ENCODE results near the gene MUC5AC.
"Not testable (repeated sequence)": the region's sequence is repeated elsewhere in the genome, so short reads cannot be mapped to it uniquely, and the experiment has no call there.

The MUC5AC gene, protein sequence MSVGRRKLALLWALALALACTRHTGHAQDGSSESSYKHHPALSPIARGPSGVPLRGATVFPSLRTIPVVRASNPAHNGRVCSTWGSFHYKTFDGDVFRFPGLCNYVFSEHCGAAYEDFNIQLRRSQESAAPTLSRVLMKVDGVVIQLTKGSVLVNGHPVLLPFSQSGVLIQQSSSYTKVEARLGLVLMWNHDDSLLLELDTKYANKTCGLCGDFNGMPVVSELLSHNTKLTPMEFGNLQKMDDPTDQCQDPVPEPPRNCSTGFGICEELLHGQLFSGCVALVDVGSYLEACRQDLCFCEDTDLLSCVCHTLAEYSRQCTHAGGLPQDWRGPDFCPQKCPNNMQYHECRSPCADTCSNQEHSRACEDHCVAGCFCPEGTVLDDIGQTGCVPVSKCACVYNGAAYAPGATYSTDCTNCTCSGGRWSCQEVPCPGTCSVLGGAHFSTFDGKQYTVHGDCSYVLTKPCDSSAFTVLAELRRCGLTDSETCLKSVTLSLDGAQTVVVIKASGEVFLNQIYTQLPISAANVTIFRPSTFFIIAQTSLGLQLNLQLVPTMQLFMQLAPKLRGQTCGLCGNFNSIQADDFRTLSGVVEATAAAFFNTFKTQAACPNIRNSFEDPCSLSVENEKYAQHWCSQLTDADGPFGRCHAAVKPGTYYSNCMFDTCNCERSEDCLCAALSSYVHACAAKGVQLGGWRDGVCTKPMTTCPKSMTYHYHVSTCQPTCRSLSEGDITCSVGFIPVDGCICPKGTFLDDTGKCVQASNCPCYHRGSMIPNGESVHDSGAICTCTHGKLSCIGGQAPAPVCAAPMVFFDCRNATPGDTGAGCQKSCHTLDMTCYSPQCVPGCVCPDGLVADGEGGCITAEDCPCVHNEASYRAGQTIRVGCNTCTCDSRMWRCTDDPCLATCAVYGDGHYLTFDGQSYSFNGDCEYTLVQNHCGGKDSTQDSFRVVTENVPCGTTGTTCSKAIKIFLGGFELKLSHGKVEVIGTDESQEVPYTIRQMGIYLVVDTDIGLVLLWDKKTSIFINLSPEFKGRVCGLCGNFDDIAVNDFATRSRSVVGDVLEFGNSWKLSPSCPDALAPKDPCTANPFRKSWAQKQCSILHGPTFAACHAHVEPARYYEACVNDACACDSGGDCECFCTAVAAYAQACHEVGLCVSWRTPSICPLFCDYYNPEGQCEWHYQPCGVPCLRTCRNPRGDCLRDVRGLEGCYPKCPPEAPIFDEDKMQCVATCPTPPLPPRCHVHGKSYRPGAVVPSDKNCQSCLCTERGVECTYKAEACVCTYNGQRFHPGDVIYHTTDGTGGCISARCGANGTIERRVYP (N-terminal part only)

DNA sequence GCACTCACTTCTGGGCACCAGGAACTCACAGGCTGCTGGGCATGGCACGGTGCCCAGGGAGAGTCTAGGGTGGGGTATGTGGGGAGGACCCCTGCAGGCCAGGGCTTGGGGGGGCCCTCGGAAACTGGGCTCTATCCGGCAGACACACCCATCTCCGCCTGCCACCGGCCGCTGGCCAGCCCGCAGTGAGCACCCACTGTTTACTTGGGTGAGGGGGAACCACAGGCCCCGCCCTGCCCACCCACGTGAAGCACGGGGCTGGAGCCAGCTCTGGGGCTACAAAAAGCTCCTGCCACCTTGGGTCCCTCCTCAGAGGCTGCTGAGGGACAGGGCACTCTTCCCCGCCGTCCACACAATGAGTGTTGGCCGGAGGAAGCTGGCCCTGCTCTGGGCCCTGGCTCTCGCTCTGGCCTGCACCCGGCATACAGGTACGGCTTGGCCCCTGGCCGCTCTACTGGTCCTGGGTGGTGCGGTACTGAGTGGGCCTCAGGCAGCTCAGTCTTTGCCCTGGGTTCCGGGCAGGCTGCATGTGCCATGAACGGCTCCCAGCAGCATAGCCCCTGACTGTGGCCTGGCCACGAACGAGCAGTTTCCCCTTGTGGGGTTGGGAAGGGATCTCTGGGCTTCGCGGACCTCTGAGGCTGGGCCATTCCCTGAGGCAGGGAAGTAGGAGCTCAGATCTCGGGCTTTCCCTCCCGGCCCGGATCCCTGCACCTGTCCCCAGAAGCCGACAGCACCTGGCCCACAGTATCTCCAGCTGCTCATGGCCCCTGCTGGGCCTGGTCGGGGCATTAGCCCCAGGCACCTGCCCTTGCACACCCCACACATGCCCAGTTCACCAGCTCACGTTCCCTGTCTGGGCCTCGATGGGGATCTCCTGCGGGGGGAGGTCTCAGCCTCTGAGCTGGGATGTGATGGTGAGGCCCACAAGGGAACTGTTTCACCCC is at the start of gene MUC5AC:
Gene MUC5AC, plus strand, starts transcription at position 309 of the 947 bp plus-strand sequence. Its CDS starts 47 bp downstream, at position 356.
- DNase-seq (ENCODE audit: low read depth in 2 of 2) = no peak

DNA sequence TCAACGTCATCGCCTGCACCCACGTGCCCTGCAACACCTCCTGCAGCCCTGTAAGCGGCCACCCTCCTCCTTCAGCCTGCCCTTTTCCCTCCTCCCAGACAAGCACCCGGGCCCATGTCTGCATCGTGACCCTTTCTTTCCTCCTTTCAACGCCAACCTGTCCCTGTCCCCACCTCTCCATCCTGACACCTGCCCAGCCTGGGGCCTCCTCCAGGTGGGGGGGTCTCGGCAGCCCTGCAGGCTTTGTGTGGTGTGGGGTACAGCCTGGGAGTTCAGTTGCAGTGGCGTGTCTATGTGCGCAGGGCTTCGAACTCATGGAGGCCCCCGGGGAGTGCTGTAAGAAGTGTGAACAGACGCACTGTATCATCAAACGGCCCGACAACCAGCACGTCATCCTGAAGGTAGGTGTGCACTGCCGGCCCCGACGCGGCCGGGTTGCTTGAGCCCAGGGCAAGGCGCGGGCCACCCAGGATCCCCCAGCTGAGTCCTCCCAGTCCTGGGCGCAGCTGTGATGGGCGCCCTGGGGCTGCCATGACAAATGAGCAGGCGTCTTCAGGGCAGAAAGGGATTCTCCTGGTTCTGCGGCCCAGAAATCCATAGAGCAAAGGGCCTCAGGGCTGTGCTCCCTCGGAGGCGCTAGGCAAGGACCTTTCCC is 49.4 kb upstream of the MUC5AC start:
- no peak for DNase-seq (ENCODE audit: low read depth in 2 of 2)

DNA sequence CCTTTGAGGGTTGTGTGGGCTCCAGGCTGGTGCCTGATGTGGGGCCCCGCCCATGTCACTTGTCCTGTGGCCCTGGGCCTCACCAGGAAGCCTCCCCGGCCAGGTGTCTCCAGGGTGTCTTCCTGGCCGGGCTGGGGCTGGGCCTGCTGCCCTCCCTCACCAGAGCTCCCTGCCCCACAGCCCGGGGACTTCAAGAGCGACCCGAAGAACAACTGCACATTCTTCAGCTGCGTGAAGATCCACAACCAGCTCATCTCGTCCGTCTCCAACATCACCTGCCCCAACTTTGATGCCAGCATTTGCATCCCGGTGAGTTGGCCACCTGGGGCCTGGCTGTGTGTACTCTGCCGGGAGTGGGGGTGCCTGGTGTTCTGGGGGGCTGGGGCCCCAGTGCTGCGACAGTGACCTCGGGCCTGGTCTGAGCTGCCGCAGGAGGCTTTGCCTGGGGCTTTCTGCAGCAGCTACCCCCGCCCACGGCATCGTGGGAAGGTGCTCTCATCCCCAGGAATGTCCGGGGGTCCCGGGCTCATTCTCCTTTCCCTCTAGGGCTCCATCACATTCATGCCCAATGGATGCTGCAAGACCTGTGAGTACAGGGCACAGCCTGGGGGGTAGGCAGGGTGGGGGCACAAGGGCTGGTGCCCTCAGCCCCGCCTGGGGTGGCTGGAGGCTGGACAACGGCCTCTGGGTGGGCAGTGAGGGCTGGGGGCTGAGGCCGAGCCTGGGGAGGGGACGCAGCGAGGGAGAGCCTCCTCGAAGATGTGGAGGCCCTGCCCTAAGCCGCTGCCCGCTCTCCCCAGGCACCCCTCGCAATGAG is 48.4 kb upstream of the MUC5AC start:
- no peak for DNase-seq (ENCODE audit: low read depth in 2 of 2)

DNA sequence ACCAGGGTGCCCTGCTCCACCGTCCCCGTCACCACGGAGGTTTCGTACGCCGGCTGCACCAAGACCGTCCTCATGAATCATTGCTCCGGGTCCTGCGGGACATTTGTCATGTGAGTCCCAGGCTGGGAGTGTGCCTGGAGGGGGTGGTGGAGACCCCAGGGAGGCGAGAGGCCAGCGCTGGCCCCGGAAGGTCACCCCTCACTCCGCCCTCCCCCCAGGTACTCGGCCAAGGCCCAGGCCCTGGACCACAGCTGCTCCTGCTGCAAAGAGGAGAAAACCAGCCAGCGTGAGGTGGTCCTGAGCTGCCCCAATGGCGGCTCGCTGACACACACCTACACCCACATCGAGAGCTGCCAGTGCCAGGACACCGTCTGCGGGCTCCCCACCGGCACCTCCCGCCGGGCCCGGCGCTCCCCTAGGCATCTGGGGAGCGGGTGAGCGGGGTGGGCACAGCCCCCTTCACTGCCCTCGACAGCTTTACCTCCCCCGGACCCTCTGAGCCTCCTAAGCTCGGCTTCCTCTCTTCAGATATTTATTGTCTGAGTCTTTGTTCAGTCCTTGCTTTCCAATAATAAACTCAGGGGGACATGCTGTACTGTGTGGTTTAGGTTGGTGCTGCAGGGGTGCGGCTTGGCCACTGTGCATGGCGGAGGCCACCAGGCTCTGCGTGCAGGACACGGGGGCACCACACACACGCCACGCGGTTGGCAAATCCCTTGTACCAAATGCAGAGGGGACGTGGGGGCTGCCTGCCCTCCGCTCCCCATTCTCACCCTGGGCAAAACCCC is 47.6 kb upstream of the MUC5AC start:
- no peak for DNase-seq (ENCODE audit: low read depth in 2 of 2)

DNA sequence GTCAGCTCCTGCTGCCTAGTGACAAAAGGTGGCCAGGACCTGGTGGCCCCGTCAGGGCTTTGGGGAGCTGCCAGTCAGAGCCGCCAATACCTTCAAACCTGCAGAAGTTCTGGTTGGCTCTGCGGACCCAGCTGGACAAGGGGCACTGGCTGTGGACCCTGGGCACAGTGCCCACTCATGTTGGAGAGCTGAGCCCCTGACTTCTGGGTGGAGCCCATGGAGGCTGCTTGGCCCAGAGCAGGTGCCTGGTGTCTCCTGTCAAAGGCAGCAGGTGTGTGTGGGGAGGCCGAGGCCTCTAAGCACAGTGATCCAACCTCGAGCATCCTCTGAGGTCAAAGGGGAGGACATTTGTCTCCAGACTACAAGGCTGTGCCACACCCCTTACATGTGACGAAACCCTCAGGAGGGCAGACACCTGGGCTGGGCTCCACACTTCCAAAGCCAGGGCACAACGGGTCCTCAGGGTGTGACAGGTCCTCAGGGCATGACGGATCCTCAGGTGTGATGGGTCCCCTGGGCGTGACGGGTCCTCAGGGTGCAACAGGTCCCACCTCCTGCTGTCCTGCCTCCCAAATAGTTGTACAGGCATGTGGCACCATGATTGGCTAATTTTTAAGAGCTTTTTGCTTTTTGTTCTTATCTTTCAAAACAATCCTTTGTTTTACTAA is 46.1 kb upstream of the MUC5AC start:
- DNase-seq (ENCODE audit: low read depth in 2 of 2) = no peak

DNA sequence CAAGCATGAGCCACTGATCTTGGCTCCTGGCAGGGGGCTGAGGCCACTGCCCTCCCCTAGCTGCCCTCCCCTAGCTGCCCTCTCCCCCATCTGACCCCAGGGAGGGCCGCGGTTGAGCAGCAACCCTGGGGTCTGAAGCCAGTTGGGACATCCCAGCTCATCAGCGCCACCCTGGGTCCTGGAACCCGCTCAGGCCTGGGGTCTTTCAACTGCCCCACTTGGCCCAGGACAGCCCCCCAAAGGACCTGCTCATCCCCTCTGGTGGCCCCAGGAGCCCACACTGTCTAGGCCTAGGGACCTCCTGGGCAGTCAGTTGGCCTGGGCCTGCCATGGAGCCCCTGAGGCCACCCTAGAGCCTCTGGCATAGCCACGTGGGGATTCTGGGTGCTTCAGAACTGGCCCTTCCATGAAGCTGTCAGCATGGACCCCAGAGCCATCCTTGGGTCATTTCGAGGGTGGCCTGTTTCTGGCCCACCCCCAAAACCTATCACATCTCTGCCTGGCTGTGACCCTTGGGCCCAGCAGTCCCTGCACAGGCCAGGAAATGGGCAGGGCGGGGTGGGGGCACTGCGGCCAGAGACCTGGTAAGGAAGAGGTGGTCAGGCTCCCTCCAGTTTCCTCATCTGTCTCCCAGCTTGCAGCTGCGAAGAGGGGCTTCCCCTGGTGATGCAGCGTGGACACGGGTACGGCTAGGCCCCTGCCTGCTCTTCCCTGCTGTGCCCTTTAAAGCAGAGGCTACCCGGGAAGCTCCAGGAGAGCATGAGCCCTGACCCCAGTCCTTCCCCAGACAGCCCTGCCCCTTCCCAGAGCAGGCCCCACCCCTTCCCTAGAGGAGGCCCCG is 45.2 kb upstream of the MUC5AC start:
- DNase-seq (ENCODE audit: low read depth in 2 of 2) = no peak

DNA sequence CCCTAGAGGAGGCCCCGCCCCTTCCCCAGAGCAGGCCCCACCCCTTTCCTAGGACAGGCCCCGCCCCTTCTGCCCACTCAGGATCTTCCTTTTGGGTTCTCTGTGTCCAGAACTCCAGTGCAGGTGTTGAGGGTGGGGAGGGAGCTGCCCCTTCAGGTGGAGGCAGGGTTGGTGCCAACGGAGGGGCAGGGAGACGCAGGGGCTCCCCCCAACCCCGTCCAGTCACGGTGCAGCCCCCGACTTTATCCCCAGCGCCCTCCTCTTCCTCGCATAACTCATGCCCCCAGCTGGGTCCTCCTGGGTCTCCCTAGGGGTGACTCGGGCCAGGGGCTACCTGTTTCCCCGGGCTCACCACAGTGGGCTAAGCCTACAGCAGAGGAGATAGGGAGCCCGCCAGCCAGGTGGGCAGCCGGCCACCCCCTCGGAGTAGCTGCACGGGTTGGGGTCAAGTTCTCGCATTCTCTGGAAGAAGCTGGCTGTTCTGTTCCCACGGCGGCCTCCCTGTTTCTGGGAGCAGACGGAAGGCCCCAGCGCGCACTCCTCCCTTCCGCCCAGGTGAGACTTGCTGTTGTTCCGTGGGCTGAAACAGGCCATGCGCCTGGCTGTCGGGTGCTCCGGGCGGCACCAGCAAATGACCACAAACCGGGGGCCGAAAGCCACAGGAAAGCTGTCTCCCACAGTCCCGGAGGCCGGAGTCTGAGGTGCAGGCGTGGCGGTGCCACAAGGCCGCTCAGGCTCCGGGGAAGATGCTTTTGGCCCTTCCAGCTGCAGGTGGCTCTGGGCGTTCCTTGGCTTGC is 44.1 kb upstream of the MUC5AC start:
- no peak for DNase-seq (ENCODE audit: low read depth in 2 of 2)

DNA sequence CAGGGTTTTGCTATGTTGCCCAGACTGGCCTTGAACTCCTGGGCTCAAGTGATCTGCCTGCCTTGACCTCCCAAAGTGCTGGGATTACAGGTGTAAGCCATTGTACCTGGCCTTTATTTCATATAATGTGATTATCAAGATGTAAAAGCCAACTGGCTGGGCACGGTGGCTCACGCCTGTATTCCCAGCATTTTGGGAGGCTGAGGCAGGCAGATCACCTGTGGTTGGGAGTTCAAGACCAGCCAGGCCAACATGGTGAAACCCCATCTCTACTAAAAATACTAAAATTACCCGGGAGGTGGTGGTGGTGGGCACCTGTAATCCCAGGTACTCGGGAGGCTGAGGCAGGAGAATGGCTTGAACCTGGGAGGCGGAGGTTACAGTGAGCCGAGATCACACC is 42.5 kb upstream of the MUC5AC start:
- DNase-seq (ENCODE audit: low read depth in 2 of 2) = not testable (repeated sequence)

DNA sequence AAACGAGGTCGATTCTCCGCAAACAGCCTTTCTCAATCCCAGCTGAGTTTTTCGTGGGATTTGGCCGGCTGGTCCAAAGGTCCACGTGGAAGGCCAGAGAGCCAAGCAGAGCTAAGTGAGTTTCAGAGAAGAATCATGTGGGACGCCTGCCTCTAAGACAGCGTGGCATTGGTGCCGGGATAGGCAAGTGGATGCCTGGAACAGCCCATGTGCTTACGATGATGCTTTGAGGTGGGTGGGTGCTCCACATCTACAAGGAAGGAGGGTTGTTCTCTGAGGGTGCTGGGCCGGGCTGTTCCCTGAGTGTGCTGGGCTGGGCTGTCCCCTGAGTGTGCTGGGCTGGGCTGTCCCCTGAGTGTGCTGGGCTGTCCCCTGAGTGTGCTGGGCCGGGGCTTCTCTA is 41.6 kb upstream of the MUC5AC start:
- DNase-seq (ENCODE audit: low read depth in 2 of 2) = no peak

DNA sequence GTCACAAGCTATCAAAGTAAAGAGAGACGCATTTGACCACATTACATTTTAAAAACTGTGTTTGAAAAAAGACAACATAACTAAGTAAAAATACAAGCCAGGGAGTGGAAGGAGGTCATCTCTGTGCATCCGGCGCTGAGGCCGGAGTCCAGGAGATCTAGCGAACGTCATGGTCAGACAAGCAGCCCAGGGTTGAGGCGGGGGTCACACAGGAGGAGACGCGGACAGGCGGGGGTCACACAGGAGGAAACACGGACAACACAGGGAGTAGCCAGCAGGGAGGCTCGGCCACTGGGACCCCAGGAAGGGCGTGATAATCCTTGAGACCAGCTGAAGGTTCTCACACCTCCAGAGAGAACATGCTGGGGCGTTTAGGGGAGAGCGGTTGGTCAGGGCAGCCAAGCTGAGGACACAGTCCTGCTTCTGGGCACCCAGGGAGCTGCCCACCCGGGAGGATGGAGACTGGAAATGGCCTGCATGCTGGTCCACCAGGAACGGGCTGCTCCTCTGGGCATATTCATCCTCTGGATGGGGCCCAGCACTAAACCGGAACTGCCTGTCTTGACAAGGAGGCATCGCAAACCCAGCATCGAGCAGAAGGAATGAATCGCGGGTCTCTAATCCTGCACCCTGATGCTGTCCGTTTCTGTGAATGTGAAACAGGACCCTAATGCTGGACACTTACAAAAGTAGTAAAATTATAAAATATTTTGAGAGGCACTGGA is 40.9 kb upstream of the MUC5AC start:
- DNase-seq (ENCODE audit: low read depth in 2 of 2) = no peak

DNA sequence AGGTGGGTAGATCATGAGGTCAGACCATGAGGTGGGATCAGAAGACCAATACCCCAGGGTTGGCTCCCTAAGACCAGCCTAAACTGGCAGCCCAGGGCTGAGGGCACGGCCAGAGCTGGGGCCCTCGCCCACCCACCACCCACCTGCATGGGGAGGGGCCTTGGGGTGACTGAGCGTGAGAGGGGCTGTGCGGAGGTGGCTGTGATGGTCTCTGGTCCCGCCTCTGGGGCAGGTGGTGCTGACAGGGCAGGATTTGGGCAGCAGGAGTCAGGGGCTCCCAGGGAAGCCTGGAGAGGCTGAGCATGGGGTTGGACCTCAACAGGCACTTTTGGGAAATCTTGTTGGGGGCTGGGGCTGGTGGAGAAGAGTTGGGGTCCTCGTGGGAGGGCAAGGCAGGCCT is 39.8 kb upstream of the MUC5AC start:
- DNase-seq (ENCODE audit: low read depth in 2 of 2) = no peak

DNA sequence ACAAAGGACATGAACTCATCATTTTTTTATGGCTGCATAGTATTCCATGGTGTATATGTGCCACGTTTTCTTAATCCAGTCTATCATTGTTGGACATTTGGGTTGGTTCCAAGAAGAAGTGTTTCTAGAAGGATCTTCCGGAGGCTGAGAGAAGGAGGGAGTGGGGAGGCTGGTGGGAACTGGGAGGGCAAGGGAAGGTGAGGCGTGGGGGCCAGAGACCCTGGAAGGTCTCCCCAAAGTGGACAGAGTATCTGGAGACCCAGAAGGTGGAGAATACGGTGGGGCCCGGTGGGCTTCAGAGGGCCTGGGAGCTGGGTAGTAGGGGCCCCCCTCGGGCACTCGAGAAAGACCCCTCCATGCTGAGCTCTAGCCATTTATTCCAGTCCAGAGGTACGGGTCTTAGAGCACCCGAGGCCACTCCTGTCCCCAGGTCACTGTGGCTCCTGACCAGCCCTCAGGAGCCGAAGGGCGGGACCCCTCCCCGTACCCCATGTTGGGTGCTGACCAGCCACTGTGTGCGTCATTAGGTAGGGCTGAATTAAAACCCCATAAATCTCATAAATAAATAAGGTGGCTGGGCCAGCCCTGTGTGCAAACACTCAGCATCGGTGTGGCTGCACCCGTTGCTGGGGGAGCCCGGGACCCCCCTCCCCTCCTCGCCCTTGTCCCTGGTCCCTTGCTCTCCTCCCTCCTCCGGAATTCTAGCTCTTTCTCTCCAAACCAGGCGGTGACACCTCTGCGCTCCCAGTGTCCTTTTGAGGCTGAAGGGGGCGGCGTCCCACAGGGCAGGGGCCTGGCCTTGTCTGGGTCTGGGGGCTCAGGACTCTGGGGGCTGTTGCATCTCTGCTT is 38.8 kb upstream of the MUC5AC start:
- DNase-seq (ENCODE audit: low read depth in 2 of 2) = no peak

DNA sequence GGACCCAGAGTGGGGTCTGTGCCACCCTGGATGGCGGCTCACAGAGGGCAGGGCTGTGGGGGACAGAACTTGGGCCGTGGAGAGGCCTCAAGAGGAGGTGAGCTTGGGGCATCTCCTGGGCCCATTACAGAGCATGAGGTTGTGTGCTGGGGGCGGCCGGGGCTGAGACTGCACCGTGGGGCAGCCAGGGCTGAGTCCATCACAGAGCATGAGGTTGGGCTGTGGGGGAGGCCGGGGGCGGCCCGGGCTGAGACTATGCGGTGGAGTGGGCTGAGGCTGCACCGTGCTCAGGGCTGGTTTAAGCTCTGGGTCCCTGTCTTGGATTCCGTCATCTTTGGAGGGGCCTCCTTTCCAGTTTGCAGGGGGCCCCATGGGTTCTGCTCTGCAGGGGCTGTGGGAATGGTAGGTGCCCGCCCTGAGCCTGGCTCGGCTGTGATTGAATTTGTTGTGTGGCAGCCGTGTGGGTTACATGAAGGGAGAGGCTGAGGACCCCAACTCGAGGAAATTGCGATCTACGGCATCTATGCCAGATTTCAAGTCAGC is 38.1 kb upstream of the MUC5AC start:
- no peak for DNase-seq (ENCODE audit: low read depth in 2 of 2)

Measured in activated CD8-positive, alpha-beta memory T cell treated with anti-CD3 and anti-CD28 coated beads for 4 hours (primary cell).